Measurements from ENCODE around the gene TMEM120A. TPM values are rescaled to one million over a fixed set of nuclear protein-coding genes. Genes with fewer than 3 reads are reported as not detected.

Gene TMEM120A
- polyA plus RNA-seq, 5 donors, result 34.0 to 45.8 (median 42.5) TPM

GRCh38 chr7:75962607-75963380, 31.6 kb downstream of the TMEM120A start:
- peak; percentile 31 to 45 for DNase-seq

- DNase-seq, result no peak
Observed at GRCh38 chr7:75961218-75961617, 33.2 kb downstream of the TMEM120A start.

- no peak for DNase-seq
Observed at GRCh38 chr7:75960372-75960771, 34.0 kb downstream of the TMEM120A start.

- no peak for DNase-seq
Observed at GRCh38 chr7:75958802-75959543, 35.4 kb downstream of the TMEM120A start.

- no peak for DNase-seq
Observed at GRCh38 chr7:75957021-75957736, 37.2 kb downstream of the TMEM120A start.

GRCh38 chr7:75955331-75955955, 39.0 kb downstream of the TMEM120A start:
- DNase-seq, result no peak

GRCh38 chr7:75953931-75954330, 40.5 kb downstream of the TMEM120A start:
- DNase-seq, result no peak

GRCh38 chr7:75953431-75953830, 41.0 kb downstream of the TMEM120A start:
- DNase-seq, result no peak

GRCh38 chr7:75951506-75951905, 42.9 kb downstream of the TMEM120A start:
- DNase-seq, result no peak

- DNase-seq, result no peak
Observed at GRCh38 chr7:75950111-75950681, 44.2 kb downstream of the TMEM120A start.

GRCh38 chr7:75948179-75948578, 46.2 kb downstream of the TMEM120A start:
- DNase-seq, result no peak

- no peak for DNase-seq
Observed at GRCh38 chr7:75946207-75946855, 48.1 kb downstream of the TMEM120A start.

GRCh38 chr7:75945297-75946168, 48.9 kb downstream of the TMEM120A start:
- no peak for DNase-seq

GRCh38 chr7:75944507-75944906, 49.9 kb downstream of the TMEM120A start:
- no peak for DNase-seq

- DNase-seq, result no peak
Observed at GRCh38 chr7:75943864-75944263, 50.5 kb downstream of the TMEM120A start.

GRCh38 chr7:75938921-75939320, 55.5 kb downstream of the TMEM120A start:
- DNase-seq, result no peak

GRCh38 chr7:75937958-75938786, 56.2 kb downstream of the TMEM120A start:
- DNase-seq, result no peak
